Duodenal mucosa (tissue), 2 donors: Measurements from ENCODE around the gene SHLD1.
"Not testable (repeated sequence)": the region's sequence is repeated elsewhere in the genome, so short reads cannot be mapped to it uniquely, and the experiment has no call there.

Experiments used
- H3K27ac ChIP-seq: one replicate; pipeline ENCODE4 v1.7.0; 2013; ENCODE audit warnings: low read depth, low read length
- H3K27me3 ChIP-seq, 2 donors: one replicate each; pipeline ENCODE4 v1.7.0; 2013; ENCODE audit warnings: low read length in 2 of 2, control low read depth in 1 of 2; ENCODE audit not compliant: insufficient read depth in 2 of 2, control insufficient read depth in 1 of 2
- H3K36me3 ChIP-seq, 2 donors: one replicate each; pipeline ENCODE4 v1.7.0; 2013; ENCODE audit warnings: low read length in 2 of 2, control low read depth in 1 of 2; ENCODE audit not compliant: insufficient read depth in 2 of 2, control insufficient read depth in 1 of 2
- H3K4me1 ChIP-seq, 2 donors: one replicate each; pipeline ENCODE4 v1.7.0; 2013; ENCODE audit warnings: low read length in 2 of 2, control low read depth in 1 of 2; ENCODE audit not compliant: insufficient read depth in 2 of 2, control insufficient read depth in 1 of 2
- H3K4me3 ChIP-seq, 2 donors: one replicate each; pipeline ENCODE4 v1.7.0; 2013; ENCODE audit warnings: low read length in 2 of 2, low read depth in 1 of 2
- H3K9ac ChIP-seq, 2 donors: one replicate each; pipeline ENCODE4 v1.7.0; 2013; ENCODE audit warnings: low read length in 2 of 2, low read depth in 1 of 2
- H3K9me3 ChIP-seq, 2 donors: one replicate each; pipeline ENCODE4 v1.7.0; 2013; ENCODE audit warnings: low read length in 2 of 2, control low read depth in 1 of 2; ENCODE audit not compliant: control insufficient read depth in 1 of 2

Gene SHLD1

DNA sequence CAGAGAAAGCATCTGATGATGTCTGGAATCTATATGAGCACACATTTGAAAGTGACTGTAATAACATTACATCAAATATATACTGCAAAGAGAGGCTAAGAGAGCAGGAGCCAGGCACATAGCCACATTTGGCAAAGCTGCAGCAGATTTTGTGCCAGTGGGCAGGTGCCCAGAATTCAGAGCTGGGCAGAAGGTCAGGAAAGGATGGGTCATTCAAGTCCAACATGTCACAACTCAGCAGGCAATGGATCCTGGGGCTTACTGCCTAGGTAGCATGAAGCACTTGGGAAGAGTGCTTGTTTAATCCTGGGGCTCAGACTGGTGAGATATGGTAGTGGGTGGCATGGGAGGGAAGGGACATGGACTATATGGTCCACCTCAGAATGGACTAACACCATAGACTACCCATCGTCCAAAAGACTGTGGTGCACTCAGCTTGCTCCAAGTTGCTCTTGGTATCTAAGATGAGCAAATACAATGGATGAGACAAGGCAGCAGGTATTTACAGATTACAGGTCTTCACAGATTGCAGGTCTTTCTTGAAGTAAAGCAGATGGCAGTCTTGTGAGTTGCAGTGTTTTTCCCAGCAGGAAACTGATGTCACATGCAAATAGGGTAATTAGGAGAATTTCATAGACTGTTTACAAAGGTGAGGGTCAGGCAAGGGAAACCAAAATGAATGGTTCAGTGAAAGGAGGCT is 31.2 kb upstream of the SHLD1 start:
- Histone ChIP-seq H3K27ac (no peak overlapping the region), H3K36me3 (no peaks in the 10 kb centered on the region), H3K4me3 (no peak overlapping the region), H3K4me1 (no peaks in the 10 kb centered on the region), H3K9me3 (peaks cover 0 to 4% of the 10 kb centered on the region in 2 donors), H3K9ac (no peak overlapping the region), H3K27me3 (no peaks in the 10 kb centered on the region)

DNA sequence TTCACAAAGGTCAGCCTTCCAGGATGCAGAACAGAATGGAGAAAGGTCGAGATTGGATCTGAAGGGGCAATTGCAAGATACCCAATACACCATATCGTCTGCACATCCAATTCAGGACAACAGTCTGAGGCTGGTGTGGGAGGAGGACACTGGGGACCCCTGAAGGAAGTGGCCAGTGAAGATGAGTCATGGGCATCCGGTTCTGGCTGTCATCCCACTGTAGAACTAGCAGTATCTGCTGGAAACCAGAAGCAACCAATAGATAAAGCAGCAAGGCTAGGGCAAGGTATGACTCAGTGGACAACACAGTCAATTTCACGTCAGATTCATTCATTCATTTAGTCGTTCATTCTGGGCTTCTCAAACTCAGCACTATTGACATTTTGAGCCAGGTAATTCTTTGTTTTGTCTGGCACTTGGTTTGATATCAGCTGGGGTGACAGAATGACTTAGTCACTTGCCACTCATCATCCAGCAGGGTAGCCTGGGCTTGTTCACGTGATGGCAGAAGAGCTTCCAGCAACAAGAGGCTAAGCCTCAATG is 30.3 kb upstream of the SHLD1 start:
- Histone ChIP-seq H3K4me3 (no peak overlapping the region), H3K9me3 (peaks cover 0 to 4% of the 10 kb centered on the region in 2 donors), H3K36me3 (no peaks in the 10 kb centered on the region), H3K4me1 (peaks cover 0 to 6% of the 10 kb centered on the region in 2 donors), H3K27ac (no peak overlapping the region), H3K9ac (no peak overlapping the region), H3K27me3 (no peaks in the 10 kb centered on the region)

DNA sequence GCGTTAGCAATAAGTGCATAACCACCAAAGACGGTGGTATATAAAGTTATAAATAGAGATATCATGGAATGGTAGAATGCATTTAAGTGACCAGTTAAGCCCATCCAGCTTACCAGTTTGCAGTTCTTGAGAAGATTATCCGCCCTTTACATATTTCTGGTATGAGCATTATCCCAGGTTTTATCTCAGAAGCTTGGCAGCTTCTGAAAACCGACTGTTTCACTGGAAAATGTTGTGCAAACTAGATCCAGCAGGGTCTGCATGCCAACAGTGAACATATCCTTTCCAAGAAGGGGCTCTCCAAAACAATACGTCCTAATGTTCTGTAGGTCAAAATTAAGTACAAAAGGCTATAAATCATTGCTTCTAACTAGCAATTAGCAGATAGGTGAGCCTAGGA is 29.5 kb upstream of the SHLD1 start:
- Histone ChIP-seq H3K4me3 (no peak overlapping the region), H3K9me3 (no peaks in the 10 kb centered on the region), H3K36me3 (no peaks in the 10 kb centered on the region), H3K27me3 (no peaks in the 10 kb centered on the region), H3K4me1 (peaks cover 0 to 6% of the 10 kb centered on the region in 2 donors), H3K9ac (no peak overlapping the region), H3K27ac (no peak overlapping the region)

DNA sequence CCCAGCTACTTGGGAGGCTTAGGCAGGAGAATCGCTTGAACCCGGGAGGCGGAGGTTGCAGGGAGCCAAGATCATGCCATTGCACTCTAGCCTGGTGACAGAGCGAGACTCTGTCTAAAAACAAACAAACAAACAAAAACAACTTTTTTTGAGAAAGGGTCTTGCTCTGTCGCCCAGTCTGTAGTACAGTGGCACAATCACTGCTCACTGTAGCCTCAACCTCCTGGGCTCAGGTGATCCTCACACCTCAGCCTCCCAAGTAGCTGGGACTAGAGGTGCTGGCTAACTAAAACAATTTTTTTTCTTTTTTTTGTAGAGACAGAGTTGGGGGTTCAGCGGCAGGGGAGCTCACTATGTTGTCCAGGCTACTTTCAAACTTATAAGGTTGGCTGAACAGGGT is 28.8 kb upstream of the SHLD1 start:
- not testable (repeated sequence) for H3K36me3 ChIP-seq, H3K4me3 ChIP-seq, H3K27me3 ChIP-seq, H3K27ac ChIP-seq, H3K9ac ChIP-seq, H3K4me1 ChIP-seq, H3K9me3 ChIP-seq

DNA sequence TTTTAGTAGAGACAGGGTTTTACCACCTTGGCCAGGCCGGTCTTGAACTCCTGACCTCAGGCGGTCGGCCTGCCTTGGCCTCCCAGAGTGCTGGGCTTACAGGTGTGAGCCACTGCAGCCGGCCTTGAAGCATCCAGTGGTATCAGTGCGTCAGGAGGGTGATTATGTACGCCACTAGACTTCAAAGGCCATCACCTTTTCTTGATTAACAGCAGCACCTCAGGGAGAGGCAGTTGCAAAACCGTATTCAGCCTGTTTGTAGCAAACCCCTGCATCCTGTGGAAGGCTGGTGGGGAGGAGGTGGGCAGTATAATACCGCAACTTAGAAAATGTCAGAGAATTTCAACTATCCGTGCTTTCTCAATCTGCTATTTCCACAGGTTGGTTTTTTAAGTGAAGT is 27.3 kb upstream of the SHLD1 start:
- H3K4me1 ChIP-seq: peaks cover 0 to 6% of the 10 kb centered on the region in 2 donors
- H3K9me3 ChIP-seq: peaks cover 0 to 3% of the 10 kb centered on the region in 2 donors
- no peaks in the 10 kb centered on the region for H3K36me3 ChIP-seq
- H3K9ac ChIP-seq: no peak overlapping the region
- no peak overlapping the region for H3K4me3 ChIP-seq
- no peaks in the 10 kb centered on the region for H3K27me3 ChIP-seq
- no peak overlapping the region for H3K27ac ChIP-seq

DNA sequence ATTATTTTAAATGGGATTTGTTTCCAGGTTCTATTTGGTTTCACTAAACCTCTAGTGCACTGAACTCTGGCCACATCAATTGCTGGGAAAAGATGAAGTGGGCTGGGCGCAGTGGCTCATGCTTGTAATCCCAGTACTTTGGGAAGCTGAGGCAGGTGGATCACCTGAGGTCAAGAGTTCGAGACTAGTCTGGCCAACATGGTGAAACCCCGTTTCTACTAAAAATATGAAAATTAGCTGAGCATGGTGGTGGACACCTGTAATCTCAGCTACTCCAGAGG is 25.1 kb upstream of the SHLD1 start:
- not testable (repeated sequence) for H3K9me3 ChIP-seq, H3K27ac ChIP-seq, H3K9ac ChIP-seq, H3K27me3 ChIP-seq, H3K4me3 ChIP-seq, H3K4me1 ChIP-seq, H3K36me3 ChIP-seq

DNA sequence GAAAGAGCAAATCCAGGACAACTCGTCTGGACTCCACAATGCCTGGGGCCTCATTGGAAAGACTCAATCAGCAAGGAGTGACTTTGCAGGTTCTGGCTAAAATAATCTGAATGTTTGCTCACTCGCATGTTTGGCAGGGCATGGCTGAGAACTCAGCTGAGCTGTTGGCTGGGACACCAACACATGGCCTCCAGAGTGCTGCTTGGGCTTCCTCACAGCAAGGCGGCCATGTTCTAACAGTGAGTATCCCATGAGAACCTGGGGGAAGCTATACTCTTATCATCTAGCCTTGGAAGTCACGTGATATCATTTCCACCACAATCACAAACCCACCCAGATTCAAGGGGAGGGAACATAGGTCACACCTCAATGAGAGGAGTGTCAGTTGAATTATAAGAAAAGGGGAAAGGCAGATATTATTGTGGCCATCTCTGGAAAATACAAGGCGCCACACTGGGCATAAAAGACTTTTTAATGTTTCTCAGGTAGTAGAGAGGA is 23.1 kb upstream of the SHLD1 start:
- Histone ChIP-seq H3K9ac (no peak overlapping the region), H3K36me3 (no peaks in the 10 kb centered on the region), H3K4me1 (peaks cover 0 to 10% of the 10 kb centered on the region in 2 donors), H3K27me3 (no peaks in the 10 kb centered on the region), H3K9me3 (peaks cover 0 to 3% of the 10 kb centered on the region in 2 donors), H3K4me3 (no peak overlapping the region), H3K27ac (no peak overlapping the region)

DNA sequence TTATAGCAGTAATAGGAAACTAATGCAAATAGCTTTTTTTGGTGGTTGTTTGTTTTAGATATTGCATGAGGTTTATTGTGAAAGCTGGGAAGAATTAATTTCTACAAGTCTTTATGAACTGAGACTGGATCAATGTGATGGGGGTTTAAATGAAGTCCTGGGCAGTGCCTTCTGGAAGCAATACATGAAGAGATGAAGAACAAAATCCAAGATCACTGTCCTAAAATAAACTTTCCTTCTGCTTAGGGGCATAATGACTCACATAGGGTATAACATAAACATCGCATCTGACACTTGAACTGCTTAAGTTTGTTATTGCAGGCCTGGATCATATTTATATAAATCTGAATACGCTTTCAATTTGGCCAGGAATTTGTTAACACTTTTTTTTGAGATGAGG is 20.9 kb upstream of the SHLD1 start:
- Histone ChIP-seq H3K36me3 (no peaks in the 10 kb centered on the region), H3K27me3 (no peaks in the 10 kb centered on the region), H3K4me1 (peaks cover 0 to 10% of the 10 kb centered on the region in 2 donors), H3K27ac (no peak overlapping the region), H3K4me3 (no peak overlapping the region), H3K9me3 (peaks cover 0 to 3% of the 10 kb centered on the region in 2 donors), H3K9ac (no peak overlapping the region)

DNA sequence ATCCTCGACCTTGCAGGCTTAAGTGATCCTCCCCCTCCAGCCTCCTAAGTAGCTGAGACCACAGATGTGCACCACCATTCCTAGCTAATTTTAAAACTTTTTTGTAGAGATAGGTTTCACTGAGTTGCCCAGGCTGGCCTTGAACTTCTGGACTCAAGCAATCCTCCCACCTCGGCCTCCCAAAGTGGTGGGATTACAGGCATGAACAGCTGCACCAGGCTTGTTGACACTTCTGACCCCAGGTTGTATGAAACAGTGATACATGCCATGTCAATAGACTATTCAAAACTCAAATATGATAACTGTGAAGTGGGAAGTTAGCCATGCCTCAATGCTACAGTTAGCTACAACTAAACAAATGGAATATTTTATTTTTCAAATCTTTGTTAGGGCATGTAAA is 20.1 kb upstream of the SHLD1 start:
- Histone ChIP-seq H3K4me3 (no peak overlapping the region), H3K4me1 (peaks cover 0 to 4% of the 10 kb centered on the region in 2 donors), H3K9me3 (peaks cover 0 to 3% of the 10 kb centered on the region in 2 donors), H3K27me3 (no peaks in the 10 kb centered on the region), H3K9ac (no peak overlapping the region), H3K36me3 (no peaks in the 10 kb centered on the region), H3K27ac (no peak overlapping the region)

DNA sequence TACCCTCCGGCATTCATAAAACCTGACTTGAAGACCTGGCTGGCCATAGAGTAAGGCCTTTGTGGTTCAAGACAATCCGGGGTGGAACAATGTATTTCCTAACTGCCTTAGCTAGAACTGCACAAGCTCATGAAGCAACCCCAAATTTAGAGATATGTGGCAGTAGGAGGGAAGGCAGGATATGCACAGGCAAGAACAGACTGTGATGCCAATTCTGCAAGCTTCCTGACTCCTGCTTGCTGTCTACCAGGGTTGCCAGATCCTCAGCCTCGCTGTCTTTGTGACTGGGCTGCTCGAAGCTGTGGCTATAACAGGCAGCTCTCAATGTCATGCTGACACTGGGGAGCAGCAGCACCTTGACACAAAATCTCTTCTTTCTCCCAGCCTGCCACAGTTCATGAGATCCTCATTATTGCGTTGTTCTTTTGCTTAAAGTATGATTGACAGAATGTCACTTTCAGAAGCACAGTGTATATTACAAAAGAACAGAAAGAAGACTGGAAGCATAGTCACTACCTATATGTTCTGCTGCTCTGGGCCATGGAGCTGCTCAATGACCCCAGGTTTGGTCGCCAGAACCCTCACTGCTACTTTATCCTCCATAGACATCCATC is 18.3 kb upstream of the SHLD1 start:
- Histone ChIP-seq H3K4me1 (peaks cover 6 to 12% of the 10 kb centered on the region in 2 donors), H3K4me3 (no peak overlapping the region), H3K36me3 (no peaks in the 10 kb centered on the region), H3K9ac (no peak overlapping the region), H3K27ac (no peak overlapping the region), H3K27me3 (no peaks in the 10 kb centered on the region), H3K9me3 (peaks cover 0 to 3% of the 10 kb centered on the region in 2 donors)
